Right lobe of liver (tissue), 4 donors: Measurements from ENCODE around the gene KRT37.

Experiments used
- CTCF ChIP-seq, 4 donors: fragments of 200-600 bp in 3 of 4; fragments of 450-650 bp in 1 of 4; IDR thresholded peaks; one replicate each; pipeline versions ENCODE4 v1.5.1 to v1.8.0; 2016 to 2022; ENCODE audit warnings: antibody characterized with exemption in 4 of 4, mild to moderate bottlenecking in 2 of 4
- POLR2A ChIP-seq: fragments of 450-650 bp; IDR thresholded peaks from one replicate; pipeline ENCODE4 v1.6.1; 2017; ENCODE audit warnings: antibody characterized with exemption, mild to moderate bottlenecking
- donor health status: DM: no; HTN: no; CAD: no.
- donor health status: DM: no; HTN: no; CAD: no.
- donor health status: DM: no; HTN: yes; CAD: no.

GRCh38 chr17:41434005-41434404 lies 9.6 kb upstream of the KRT37 start:
- no peak for TF ChIP-seq POLR2A
- TF ChIP-seq CTCF (IDR thresholded peaks at IDR 0.05) = no peak
